Hindlimb muscle (tissue), 1 donor: ENCODE results near the gene S100A5. TPM values are rescaled to one million over a fixed set of nuclear protein-coding genes. Genes with fewer than 3 reads are reported as not detected.

Experiments used
- DNase-seq: peaks from one replicate; pipeline ENCODE4 v3.0.0-alpha.2; 2013
- polyA plus RNA-seq: library from polyadenylated mRNA; unstranded; fragments of 120-200 nt; gene quantifications from one replicate; pipeline ENCODE4 v1.2.1, GENCODE V29; 2013; ENCODE audit not compliant: insufficient read length

S100A5 gene
- polyA plus RNA-seq, 1 donor: not detected

DNA sequence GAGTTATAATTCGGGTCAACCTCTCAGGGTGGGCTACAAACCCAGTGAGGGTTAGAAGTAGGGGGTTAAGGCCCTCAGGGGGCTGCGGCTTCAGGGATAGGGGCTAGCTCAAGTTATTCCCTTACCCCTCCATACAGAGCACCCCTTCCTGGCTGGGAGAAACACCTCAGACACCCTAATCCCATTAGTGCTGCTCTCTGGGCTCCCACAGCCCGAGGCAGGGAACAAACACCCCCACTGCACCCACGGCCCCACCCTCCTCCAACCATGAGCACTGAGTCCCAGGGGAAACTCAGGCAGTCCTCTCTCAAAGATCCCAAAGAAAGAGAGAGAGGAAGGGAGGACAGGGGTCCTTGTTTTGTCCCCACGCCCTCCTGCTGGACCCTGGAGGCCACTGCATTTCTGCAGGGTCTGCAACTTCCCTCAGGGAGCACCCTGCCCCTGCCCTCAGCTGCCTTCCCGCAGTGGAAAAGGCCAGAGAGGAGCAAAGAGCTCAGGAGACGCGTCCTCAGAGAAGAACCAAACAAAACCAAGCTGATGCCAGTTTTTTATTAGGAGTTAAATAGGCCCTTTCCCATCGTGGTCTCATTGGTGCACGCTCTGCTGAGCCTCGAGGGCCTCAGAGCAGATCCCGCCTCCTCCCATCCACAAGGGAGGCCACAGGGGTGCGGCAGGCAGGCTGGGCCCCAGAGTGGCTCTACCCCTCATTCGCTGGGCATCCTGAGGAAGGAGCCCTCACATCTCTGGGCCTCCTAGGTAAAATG is 6.2 kb upstream of the S100A5 start:
- no peak for DNase-seq

GRCh38 chr1:153546371-153546770 is 5.6 kb upstream of the S100A5 start:
- DNase-seq: no peak

DNA sequence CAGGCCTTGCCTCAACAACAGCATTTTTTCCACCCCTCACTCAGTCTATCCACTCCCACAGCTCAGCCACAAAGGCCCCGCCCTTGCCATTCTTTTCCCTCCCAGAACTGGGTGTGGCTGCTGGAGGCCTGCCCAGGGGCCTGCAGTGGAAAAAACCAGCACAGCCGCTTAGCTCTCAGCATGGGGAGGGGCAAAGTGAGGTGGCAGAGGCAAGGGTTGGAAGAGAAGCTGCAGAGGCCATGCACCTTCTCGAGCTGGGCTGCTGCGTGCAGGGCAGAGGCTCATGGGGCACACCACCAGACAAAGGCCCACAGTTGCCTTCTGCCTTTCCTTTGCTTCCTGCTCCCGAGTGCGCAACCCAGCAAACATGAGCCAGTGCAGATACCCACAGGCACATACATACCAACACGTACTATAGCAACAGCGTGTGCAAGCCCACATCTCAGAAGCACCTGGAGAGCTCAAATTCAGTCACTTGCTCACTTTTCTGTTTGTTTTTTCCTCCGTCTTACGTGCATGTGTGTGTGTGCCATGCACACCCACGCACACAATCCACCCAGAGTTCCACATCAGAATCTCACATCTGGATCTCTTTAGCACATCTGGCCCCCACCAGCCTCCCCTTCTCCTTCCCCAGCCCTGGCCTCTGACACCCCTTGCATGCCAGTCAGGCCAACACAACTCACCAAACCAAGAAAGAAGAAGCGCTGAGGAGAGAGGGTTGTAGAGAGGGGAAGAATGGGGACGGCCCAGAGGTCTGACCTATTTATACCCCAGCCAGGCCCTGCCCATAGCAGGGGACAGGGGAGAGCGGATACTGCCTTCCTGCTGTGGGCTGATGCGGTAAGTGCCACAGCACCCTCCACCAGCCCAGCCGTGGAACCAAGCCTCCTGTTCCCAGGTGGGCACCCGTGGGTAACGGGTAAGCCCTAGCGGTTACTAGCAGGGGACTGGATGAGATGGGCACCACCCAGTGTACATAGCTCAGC is 4.6 kb upstream of the S100A5 start, which contains the start of gene S100A4:
S100A4 (minus strand) TSS at position 740 of the 989 bp plus-strand sequence. CDS start 1,012 bp downstream, outside the sequence.
- DNase-seq: peak; percentile 90

DNA sequence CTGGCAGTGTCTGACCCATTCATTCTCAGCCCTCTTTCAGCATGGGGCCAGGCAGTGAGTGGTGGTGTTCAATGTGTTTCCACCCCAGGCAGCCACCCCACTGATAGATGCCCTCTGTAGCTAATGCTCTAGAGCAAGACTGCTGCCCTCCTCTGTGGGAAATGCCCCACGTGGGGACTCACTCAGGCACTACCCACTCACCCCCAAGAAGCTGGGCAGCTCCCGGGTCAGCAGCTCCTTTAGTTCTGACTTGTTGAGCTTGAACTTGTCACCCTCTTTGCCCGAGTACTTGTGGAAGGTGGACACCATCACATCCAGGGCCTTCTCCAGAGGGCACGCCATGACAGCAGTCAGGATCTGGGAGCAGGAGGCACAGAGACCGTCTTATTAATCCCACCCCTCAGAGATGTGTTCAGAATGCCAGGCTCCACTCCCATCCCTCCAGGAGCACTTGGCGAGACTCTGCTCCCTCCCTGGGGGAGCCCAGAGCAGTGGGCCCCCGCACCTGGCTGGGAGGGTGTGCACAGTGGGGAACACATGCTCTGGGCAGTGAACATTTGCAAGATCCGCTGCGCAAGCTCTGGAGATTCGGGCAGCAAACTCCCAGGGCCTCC is 3.8 kb upstream of the S100A5 start:
- DNase-seq: no peak

DNA sequence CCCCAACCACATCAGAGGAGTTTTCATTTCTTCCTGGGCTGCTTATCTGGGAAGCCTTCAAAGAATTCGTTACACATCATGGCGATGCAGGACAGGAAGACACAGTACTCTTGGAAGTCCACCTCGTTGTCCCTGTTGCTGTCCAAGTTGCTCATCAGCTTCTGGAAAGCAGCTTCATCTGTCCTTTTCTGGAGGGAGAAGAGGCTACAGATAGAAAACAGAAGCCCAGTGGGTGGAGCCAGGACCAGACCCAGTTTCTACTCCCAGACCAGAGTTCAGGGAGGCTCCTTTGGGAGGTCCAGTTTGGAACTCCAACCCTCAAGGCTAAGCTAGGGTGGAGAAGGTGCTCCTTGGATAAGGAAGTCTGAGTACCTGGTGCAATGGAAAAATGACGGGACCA is 3.0 kb upstream of the S100A5 start:
- no peak for DNase-seq

GRCh38 chr1:153542956-153543711 is 2.4 kb upstream of the S100A5 start:
- DNase-seq: no peak

- no peak for DNase-seq
These were observed 1.2 kb upstream of the S100A5 start for GRCh38 chr1:153541641-153542590.

- DNase-seq: no peak
These were observed 1.2 kb downstream of the S100A5 start for GRCh38 chr1:153539395-153540093.

GRCh38 chr1:153538315-153538821 is 2.4 kb downstream of the S100A5 start:
- DNase-seq: no peak

DNA sequence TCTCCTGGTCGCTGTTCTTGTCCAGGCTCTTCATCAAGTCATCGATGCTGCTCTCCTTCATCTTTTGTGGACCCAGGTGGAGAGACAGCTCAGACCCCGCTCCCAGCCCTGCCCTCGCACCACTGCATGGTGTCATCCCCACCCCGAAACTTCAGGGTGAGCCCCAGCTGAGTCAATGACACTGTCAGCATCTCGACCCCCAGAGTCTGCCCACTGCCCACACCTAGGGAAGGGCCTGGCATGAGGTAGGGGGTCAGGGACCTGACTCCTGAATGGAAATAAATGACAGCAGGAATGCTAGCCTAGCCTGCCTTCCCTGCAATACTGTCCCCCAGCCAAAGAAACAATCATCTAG is 3.4 kb downstream of the S100A5 start:
- DNase-seq: no peak

- DNase-seq: no peak
These were observed 3.9 kb downstream of the S100A5 start for GRCh38 chr1:153536671-153537375.

- peak; percentile 80 for DNase-seq
These were observed 4.6 kb downstream of the S100A5 start for GRCh38 chr1:153536012-153536670.

DNA sequence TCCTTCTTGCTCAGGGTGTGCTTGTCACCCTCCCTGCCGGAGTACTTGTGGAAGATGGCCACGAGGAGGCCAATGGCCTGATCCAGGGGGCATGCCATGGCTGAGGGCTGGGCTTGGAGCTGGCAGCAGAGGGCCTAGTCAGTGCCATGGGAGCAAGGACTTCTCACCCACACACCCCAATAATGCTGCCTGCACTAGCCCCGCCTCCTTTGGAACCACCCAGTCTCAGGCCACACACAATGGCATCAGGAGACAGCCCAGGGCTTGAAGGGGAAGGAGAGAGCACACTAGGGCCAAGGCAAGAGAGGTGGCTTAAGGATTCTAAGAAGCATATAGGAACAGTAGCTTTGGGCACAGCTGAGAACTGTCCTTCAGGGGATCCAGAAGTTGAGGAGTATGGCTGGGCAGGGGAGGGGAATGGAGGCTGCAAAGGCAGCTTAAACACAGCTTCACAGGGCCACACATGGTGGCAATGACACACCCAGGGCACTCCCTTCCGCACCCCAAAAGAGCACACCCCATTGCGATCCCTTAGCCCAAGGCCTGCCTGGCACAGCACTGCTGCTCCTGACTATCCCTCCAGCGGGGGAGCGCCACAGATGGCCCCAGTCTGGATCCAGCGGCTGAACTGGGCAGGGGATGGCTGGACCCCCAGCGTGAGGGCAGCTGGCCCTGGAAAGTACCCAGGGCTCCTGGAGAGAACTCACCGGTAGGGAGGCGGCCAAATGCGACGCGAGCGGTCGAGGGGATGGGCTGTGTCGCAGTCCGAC is 5.3 kb downstream of the S100A5 start, which contains the start of gene S100A6:
S100A6 (minus strand) TSS at position 750 of the 770 bp plus-strand sequence; CDS start at position 98, 652 bp downstream.
- no peak for DNase-seq

DNA sequence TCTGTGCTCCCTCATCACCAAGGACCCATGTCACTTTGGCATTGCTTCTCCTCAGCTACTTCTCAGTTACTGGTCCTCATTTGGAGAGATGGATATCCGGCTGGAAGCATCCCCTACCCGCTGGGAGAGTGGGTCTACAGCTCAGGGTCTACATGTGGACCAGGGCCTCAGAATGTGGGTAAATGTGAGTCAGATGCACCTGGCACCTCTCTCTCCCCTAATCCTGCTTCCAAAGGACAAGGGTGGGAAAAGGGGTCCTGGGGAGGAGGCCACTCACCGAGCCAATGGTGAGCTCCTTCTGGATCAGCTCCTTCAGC is 5.9 kb downstream of the S100A5 start:
- no peak for DNase-seq

GRCh38 chr1:153534226-153534924 is 6.4 kb downstream of the S100A5 start:
- DNase-seq: no peak

DNA sequence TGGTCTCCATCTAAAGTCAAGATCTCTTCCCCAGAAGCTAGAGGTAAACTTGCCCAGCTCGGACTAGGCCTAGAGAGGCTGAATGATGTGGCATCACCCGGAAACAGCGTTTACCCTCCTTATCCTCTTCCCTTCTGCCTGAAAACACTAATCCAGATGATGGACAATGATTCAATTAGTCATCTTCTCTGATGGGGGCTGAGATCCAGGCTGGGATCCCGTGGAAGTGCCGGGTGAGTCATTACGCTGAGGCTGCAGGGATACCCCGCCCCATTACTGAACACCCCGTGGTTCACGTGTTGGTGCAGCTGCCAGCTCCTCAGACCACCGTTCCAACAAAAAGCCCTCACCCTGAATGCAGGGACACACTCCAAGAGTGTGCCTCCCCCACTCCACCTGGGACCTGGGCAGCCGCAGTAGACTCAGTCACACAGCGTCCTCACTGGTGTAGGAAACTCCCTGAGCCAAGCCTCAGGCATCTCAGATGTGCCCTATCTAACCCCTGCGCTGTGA is 7.0 kb downstream of the S100A5 start:
- DNase-seq: no peak
